ENCODE results near the gene RAB4B.
"Not testable (repeated sequence)": the region's sequence is repeated elsewhere in the genome, so short reads cannot be mapped to it uniquely, and the experiment has no call there.

DNA sequence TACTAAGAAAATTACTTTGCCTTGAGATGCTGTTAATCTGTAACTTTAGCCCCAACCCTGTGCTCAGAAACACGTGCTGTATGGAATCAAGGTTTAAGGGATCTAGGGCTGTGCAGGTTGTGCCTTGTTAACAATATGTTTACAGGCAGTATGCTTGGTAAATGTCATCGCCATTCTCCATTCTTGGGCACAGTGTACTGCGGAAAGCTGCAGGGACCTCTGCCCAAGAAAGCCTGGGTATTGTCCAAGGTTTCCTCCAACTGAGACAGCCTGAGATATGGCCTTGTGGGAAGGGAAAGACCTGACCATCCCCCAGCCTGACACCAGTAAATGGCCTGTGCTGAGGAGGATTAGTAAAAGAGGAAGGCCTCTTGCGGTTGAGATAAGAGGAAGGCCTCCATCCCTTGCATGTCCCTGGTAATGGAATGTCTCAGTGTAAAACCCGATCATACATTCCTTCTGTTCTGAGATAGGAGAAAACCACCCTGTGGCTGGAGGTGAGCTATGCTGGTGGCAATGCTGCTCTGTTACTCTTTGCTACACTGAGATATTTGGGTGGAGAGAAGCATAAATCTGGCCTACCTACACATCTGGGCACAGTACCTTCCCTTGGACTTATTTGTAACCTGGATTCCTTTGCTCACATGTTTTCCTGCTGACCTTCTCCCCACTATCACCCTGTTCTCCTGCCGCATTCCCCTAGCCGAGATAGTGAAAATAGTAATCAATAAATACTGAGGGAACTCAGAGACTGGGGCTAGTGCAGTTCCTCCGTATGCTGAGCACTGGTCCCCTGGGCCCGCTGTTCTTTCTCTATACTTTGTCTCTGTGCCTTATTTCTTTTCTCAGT lies 44.9 kb downstream of the RAB4B start:
- TF ChIP-seq, protein P1, sequence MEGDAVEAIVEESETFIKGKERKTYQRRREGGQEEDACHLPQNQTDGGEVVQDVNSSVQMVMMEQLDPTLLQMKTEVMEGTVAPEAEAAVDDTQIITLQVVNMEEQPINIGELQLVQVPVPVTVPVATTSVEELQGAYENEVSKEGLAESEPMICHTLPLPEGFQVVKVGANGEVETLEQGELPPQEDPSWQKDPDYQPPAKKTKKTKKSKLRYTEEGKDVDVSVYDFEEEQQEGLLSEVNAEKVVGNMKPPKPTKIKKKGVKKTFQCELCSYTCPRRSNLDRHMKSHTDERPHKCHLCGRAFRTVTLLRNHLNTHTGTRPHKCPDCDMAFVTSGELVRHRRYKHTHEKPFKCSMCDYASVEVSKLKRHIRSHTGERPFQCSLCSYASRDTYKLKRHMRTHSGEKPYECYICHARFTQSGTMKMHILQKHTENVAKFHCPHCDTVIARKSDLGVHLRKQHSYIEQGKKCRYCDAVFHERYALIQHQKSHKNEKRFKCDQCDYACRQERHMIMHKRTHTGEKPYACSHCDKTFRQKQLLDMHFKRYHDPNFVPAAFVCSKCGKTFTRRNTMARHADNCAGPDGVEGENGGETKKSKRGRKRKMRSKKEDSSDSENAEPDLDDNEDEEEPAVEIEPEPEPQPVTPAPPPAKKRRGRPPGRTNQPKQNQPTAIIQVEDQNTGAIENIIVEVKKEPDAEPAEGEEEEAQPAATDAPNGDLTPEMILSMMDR (conservative IDR thresholded peaks at IDR 0.05 in 1 of 2, IDR thresholded peaks at IDR 0.05 in 1 of 2; ENCODE audit: low read depth in 1 of 2, low read length in 2 of 2), result not testable (repeated sequence)
- TF ChIP-seq EZH2 (IDR thresholded peaks at IDR 0.05; ENCODE audit: low read length, missing control alignments), result not testable (repeated sequence)
